Stimulated activated CD4-positive, alpha-beta T cell treated with anti-CD3 and anti-CD28 coated beads, Interleukin-2, amount 100 ng/mL, for 24 hours (primary cell): Measurements from ENCODE around the gene NEUROD1.
"Not testable (repeated sequence)": the region's sequence is repeated elsewhere in the genome, so short reads cannot be mapped to it uniquely, and the experiment has no call there.

Experiments
- DNase-seq, 2 donors: peaks; one replicate each; pipeline ENCODE4 v3.0.0-alpha.2; 2020

Gene NEUROD1

DNA sequence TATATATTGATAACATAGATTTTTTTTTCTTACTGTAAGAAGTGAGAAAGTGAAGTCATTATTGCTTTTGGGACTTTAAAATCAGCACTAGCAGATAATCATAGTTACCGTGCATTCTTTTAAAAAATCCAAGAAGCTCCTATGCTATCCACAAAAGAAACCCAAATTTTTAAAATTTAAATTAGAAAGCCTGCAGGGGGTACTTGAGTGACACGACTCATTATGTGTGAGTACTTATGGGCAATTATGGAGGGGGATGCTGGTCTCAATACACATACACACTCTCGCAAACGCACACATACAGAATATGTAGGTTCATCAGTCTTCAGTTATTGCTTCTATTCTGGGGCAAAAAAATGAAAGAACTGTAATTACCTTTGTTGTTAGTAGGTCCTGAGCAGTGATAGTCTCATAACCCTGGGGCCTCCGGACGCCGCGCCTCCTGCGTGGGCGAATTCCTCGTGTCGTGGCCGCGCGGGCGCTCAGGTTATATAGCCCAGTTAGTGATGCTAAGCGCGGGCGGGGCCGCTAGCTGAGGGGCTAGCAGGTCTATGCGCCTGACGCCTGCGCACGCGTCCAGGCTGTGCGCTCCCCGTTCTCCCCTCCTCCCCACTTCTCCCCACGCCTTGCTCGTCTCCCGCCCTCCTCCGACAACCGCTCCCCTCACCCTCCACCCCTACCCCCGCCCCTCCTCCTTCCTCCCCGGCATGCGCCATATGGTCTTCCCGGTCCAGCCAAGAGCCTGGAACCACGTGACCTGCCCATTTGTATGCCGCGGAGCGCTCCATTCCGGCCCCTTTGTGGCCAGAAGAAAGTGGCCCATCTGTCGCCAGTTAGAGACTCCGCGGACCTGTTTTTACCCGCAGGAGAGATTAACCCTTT, at the start of gene NEUROD1:
Gene NEUROD1, minus strand, starts transcription at position 463 of the 882 bp plus-strand sequence. CDS start 1,657 bp downstream, outside the sequence.
- no peak for DNase-seq

DNA sequence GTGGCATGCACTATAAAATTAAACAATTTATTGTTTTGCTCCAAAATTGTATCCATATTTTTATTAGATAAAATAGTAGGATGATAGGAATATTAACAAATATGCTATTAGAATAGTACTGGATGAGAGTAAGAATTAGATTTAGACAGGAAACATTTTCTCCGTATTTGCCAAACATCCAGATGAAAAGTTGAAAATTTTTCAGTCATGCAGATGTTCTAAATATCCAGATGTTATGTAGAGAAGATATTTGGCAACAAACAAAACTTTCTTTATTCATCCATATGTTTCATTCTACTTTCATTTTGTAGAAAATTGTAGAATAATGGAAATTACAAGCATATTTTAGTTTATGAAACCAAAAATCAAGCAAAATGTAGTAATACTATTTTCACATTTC, 45.2 kb upstream of the NEUROD1 start:
- DNase-seq, result no peak

DNA sequence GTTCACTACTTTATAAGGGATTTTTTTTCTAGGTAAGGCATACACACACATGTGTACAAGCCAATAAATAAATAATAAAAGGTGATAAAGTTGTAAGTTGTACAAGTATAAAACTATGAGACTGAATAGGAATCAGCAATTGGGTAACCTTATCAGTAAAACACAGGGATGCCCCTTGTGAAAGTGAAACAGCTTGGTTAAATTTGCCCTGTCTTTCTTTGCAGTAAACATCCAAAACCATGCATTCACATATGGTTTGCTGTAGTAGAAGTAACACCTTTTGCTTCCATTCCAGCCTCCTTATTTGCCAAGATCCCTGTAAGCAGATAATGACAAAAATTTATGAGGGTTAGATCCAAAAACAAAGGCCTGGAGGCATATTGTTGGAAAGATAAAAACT, 44.3 kb upstream of the NEUROD1 start:
- no peak for DNase-seq

DNA sequence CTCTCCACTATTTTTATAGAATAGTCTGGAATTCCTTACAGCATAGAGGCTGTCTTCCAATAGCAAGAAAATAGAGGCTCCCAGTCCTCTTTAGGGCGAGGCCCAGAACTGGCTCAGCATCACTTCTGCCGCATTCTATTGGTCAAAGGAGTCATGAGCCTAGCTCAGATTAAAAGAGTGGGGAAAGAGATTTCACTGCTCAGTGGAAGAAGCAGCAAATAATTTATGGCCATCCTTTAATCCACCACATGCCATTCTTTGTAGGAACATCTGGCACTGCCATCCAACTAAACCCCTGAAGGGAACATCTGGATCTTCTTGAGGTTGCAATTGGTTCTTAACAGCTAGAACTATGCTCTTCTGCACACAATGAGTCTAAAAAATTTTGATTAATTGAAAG, 43.4 kb upstream of the NEUROD1 start:
- DNase-seq, result no peak

DNA sequence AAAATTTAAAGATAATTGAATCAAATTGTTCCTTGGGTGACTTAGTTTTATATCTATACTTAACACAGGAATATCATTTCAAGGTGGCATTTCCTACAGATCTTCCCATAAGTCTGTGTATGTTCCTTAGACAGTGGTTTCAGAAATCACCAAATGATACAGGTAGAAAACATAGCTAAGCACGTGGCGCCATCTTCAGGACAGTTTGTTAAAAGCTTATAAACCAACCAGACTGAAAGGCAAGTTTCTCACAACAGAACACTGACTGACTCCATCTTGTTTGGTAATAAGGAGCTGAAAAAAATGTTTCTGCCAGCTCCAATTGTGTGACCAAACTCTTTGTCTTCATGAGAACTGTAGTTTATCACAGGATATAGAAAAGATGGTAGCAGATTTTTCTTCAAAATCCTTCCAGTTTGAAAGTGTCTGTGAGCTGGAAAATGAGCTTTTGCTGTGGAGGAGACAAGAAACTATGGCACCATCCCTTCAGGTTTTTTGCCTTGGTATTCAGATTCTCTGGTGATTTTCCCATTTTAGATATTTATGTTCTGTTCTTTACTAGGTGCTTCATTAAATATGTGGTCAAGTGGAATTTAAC, 34.8 kb upstream of the NEUROD1 start:
- DNase-seq, result peak; percentile 68 to 77

DNA sequence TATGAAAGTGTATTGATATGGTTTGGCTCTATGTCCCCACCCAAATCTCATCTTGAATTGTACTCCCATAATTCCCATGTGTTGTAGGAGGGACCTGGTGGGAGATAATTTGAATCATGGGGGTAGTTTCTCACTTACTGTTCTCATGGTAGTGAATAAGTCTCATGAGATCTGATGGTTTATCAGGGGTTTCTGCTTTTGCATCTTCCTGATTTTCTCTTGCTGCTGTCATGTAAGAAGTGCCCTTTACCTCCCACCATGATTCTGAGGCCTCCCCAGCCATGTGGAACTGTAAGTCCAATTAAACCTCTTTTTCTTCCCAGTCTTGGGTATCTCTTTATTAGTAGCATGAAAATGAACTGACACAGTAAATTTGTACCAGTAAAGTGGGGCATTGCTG, 30.7 kb upstream of the NEUROD1 start:
- not testable (repeated sequence) for DNase-seq

DNA sequence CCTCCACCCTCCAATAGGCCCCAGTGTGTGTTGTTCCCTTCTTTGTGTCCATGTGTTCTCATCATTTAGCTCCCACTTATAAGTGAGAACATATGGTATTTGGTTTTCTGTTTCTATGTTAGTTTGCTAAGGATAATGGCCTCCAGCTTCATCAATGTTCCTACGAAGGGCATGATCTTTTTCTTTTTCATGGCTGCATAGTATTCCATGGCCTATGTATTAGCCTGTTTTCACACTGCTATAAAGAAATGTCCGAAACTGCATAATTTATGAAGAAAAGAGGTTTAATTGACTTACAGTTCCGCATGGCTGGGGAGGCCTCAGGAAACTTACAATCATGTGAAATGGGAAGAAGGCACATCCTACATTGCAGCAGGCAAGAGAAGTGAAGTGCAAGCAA, 22.2 kb upstream of the NEUROD1 start:
- not testable (repeated sequence) for DNase-seq

DNA sequence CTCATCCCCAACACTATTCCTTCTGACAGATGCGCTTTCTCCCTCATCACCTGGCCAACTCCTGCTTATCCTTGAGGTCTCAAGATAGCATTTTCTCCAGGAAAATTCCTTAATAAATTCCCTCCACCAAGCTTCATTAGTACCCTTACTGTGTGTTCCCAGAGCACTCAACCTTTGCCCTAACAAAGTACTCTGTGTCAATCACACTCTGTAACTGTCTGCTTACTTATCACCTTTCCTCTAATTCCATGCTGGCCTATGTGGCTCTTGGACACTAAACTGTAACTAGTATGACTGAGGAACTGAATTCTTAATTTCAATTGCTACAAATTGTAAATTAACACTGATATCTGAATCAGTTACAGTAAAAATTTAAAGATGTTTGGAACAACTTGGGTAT, 17.9 kb upstream of the NEUROD1 start:
- DNase-seq, result no peak

DNA sequence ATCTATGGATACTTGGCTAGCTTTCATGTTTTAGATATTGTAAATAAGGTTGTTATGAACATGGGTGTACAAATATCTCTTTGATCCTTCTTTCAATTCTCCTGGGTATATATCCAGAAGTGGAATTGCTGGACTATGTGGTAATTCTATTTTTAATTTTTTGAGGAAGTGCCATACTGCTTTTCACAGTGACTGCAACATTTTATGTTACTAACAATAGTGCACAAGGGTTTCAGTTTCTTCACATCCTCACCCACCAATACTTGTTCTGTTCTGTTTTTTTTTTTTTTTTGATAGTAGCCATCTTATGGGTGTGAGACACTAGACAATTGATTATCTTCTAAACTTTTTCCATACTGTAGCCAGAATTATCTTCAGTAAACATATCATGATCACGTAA, 17.3 kb upstream of the NEUROD1 start:
- DNase-seq, result no peak

DNA sequence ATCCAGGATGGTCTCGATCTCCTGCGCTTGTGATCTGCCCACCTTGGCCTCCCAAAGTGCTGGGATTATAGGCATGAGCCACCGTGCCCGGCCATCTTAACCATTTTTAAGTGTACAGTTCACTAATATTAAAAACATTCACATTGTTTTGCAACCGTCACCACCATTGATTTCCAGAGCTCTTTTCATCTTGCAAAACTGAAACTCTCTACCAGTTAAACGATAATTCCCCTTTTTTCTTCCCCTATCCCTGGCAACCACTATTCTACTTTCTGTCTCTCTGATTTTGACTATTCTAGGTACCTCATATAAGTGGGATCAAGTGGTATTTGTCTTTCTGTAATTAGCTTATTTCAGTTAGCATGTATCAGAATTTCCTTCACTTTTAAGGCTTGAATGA, 16.8 kb upstream of the NEUROD1 start:
- DNase-seq, result no peak

DNA sequence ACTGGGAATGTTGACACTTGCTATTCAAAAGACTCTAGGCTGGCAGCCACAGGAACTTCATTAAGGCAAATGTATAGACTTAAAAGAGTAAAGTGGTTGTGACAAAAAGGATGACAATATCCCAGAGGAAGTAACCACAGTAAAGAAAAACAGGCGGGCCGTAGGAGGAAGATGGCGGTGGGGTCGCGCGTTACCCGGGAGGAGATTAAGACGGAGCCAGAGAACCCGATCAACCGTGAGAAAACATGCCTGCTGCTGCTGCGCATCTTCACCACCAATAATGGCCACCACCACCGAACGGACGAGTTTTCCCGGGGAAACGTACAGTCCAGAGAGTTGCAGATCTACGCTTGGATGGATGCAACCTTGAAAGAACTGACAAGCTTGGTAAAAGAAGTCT, 14.0 kb upstream of the NEUROD1 start:
- DNase-seq, result no peak

DNA sequence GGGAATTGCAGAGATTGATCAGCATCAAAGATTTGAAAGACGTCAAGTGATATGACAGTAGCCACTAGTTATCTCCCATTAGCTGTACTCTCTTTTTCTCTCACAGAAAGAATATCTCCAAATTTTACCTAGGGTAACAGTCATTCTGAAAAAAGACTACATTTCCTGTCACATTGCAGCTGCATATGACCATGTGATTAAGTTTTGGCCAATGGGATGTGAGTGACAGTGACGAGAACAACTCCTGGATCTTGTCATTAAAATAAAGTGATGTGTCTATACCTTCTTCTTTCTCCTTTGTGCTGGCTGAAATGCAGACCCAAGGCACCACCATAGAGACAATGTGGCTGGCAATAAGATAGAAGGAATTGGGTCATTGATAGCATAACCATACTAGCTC, 10.5 kb upstream of the NEUROD1 start:
- no peak for DNase-seq

DNA sequence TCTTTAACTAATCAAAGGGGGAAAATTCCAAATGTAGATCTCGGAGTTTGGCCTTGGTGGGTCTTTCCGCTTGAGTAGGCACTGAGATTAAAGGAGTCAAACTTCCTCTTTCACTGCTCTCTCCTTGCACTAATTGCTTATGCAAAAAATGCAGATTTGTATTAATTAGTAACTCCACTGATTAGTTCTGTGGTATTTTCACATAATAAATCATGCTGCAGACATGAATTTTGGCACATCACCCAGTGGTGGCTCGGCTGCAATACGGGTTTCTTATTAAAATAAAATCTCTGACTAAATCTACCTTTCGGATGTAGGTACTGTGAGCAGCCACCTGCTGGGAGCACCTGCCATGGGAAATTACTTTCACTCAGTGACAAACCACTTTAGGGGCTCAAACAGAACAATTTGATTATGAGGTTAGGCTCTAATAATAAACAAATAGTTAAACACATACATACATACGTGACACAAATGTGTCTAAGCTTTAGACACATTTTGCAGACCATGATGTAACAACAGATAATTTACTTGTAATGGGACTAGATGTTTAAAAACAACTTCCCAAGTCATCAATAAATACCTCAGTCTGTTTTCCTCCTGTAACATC, 6.4 kb upstream of the NEUROD1 start:
- DNase-seq, result no peak

DNA sequence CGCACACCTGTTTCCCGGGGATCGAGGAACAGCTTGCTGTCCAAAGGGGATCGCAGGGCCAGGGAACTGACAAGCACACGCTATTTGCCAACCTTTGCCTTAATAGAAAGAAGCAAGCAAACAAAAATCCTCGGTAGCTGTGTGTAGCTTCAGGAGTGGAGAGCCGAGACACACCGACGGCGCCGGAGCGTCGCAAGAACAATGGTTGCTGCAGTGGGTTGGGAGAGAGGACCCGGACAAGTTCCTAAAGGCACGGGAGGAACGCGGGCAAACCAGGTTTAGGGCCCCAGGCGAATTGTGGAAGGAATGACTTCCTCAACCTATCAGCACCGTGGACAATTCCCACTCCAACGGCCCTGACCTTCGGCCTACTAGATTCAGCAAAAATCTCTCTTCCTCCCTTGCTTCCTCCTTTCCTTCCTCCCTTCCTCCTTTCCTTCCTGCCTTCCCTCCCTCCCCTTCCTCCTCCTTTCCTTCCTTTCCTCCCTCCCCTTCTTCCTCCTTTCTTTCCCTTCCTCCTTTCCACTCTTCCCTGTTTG, 4.9 kb upstream of the NEUROD1 start:
- no peak for DNase-seq

DNA sequence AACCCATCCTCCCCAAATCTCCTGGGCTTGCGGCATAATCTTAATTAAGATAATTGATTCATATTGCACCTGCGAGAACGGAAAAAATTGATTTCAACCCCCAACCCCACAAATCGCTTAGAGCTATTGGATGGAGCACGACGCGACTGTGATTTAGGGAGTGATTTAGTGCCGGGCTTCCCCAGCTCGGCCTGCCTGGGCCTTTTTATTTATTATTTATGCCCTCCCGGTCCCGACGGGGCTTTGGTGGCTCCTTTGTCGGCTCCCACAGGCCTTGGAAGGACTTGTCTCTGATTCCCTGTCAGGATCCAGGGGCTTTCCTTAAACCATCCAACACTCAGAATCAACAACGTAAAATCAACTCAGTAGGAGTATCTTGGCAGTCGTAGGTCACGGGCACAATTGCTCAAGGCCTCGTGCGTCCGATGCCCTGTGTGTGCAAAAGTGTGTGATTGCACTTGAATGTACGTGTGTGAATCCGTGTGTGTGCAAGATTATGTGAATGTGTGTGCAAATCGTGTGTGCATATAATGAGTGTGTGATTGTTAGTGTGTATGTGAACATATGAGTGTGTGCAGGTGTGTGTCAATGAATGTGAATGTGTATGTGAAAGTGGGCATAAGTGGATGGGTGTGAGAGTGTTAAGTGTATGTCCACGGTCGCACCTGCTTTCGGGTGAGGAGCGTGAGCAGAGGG, 4.3 kb upstream of the NEUROD1 start:
- DNase-seq, result no peak

DNA sequence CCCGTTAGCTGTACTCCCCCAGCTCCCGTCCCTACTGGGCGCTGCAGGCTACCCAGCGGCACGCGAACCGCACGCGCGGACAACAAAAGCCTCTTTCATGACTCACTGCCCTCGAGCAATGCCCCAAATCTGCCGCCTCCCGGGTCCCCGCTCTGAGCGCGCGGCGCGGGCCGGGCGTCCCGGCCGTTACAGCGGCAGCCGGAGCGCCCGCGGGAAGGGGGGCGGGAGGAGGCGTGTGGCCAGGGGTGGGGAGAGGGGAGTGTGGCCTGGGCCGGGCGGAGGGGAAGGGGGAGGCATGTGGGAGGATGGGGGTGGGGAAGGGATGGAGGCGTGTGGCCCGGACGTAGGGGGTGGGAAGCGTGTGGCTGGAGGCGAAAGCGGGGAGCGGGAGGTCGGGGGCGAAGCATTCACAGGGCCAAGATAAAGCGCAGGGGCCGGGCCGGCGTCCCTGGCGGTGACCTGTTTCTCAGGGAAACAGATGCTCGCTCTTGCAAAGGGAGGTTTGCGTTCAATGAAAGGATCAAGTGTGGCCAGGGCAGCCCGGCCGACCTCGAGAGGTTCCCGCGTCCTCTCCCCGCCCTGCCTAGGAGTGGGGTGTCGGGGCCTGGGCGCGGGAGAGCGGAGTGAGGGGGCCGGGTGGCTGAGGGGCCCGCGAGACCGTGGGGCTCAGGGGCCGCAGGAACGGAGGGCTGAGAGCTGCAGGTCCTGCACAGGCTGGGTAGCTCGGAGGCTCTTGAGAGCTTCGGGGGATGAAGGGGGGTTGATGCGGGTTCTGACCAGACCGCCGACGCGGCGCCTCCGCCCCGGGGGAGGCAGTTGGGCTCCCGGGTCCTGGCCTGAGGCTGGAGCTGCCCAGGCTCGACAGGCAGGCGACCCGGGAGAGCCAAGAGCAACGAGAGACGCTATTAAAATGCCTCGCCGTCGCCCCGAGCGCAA, 3.5 kb upstream of the NEUROD1 start:
- DNase-seq, result peak in 1 of 2 donors; percentile 30

DNA sequence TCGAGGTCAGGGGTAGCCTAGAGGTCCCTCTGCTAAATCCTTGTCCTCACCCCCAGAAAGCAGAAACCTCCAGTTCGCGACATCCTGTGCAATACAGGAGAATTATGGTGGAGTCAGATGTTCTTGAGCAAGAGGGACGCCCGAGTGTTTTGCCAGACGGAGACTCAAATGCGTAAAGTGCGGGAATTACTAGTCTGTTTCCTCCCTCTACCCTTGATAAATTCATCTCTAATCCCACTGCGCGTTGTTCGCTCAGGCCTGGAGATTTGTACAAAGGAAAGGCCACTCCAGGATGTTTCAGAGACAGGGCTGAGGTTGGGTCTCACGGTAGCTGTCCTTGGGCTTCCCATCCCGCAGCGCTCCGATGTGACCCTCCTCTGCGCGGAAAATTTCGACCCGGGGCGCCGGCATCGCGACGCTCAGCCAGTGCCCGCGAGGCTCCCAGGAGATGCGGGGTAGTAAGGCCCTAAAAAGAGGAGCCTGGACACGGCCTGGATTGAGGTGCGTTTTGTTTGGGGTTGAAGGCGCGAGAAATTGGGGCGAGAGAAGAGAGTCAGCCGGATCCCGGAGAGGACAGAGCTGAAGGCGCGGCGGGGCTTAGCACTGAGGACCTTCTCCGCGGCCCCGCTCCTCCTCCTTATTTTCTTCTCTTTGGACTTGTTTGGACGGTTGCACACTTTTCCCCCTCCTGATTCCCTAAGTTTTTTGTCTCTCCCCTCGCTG, 2.6 kb upstream of the NEUROD1 start:
- DNase-seq, result no peak

DNA sequence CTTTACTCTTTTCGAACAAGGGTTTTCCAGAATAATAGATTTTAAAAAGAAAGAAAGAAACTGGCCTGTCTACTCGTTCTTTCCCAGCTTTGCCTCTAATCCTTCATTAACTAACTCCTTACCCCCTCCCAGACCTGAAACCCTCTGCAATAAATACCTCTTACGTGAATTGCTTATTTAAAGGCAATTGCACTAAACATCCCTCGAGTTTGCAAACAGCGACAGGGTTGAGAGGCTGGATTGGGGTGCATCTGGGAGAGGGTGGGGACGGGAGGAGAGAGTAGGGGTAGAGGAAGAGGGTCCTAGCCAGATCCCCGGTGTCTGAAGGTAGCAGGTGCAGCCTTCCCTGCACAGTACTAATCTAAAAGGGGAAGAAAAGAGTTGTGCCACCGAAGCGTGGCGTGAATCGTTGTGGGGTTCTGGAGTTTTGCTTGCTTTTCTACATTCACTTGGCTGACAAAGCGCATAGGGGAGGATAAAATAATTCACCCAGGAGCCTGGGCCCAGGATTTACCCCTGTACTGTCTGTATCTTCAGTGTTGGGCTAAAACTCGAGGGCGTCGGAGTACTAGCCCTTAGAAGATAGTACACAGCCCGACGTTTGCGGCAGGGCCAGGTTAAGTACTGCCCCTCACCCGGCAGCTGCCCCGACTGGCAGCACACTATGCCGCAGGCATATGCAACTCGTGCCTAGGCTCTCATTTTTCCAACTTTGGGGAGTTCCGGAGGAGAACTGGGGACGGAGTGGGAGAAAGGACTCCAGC, 1.9 kb upstream of the NEUROD1 start:
- no peak for DNase-seq

DNA sequence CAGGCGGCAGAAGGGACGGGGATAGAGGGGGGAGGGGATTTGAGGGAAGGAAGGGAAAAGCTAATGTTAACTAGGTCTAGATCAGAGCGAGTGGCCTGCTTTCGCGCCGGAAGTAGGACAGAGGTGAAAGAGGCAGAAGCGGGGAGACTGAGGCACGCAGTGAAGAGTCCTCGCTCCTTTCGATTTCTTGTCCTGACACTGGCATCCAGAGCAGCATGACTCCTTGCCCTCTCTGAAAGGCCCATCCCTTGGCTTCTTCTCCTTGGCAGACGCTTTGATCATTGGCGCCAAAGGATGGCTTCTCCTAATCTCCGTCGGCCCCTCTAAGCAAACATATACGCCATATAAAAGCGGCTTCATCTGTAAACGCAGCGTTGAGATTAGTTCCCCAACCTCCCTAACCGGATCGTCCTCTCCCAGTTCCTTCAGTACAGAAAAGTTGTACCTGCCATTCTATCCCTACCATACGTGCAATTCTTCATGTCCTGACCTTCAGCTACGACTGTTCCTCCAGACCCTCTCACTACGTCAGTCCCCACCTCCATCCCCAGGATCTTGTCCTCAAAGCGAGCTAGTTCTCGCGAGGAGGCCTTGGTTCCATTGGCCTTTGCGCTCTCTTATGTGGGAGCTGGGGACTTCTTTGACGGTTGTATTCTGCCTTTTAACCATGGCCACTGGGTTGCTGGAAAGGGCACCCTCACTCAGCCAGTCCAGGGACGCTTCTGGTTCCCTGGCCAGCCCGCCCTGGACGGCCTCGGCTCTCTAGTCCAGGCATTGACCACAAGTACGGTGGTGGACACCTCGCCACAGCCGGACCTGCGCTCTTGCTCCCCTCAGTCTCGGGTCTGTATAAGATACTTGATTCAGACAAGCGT, 857 bp upstream of the NEUROD1 start:
- no peak for DNase-seq
